Epidermal melanocyte (primary cell): ENCODE data around the gene TMEM161B.
"Not testable (repeated sequence)": the region's sequence is repeated elsewhere in the genome, so short reads cannot be mapped to it uniquely, and the experiment has no call there.

Experiments
- DNase-seq: peaks from one replicate; pipeline ENCODE4 v3.0.0; 2011; ENCODE audit warnings: low spot score; ENCODE audit not compliant: insufficient read length

Gene TMEM161B

DNA sequence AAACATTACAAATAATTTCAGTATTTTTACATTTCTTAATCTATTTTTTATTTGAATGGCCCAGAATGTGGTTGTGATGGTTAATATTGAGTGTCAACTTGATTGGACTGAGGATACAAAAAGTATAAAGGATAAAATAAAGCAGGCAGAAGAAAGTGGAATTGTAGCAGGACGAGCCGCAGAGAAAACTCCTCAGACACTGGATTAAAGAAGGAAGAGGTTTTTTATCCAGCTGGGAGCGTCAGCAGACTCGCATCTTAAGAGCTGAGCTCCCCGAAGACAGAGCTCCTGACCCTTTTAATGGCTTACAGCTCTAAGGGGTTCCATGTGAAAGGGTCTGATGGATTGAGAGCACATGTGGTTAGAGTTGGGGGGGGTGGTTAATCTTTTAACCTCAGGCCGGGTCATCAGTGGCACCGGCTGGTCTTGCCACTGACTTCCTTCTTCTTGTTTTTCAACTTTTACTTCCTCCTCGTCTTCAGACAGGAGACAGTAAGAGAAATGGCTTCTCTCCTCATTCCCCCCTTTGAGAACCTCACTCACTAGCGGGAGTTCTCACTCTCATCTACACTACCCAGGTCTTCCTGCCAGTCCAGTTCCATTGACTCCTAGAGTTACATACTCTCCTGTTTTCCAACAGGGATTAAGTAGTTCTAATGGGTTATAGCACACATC lies 80.0 kb downstream of the TMEM161B start:
- no peak for DNase-seq

DNA sequence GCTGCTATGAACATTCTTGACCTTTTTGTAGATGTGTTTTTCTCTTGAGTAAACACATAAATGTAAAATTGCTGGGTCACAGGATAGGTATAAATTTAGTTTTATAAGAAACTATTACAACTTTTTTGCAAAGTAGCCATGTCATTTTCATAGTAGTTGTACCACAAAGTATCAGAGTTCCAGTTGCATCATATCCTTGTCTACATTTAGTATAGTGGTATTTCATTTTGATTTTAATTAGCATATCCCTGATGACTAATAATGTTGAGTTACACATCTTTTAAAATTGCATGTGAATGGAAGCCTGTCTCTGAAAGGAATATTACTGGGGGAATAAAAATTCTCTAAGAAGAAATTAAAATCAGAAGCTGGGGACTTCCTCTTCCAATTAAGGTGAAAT lies 85.4 kb downstream of the TMEM161B start:
- no peak for DNase-seq

DNA sequence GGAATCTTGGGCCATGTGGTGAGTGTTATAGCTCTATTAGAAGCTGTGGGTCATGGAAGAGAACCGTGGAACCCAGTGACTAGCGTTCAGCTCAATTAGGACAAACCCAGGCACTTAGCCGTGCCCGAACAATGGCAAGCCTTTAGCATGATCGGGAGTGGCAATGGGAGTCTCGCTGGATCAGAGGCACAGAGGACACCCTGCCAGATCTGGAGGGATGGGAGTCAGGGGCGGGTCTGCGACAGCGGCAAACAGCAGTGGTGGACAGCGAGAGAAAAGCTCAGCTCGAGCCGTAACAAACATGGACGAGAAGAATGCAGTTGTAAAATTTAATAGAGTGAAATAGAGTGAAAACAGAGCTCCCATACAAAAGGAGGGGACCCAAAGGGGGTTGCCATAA lies 91.2 kb downstream of the TMEM161B start:
- DNase-seq, result not testable (repeated sequence)

DNA sequence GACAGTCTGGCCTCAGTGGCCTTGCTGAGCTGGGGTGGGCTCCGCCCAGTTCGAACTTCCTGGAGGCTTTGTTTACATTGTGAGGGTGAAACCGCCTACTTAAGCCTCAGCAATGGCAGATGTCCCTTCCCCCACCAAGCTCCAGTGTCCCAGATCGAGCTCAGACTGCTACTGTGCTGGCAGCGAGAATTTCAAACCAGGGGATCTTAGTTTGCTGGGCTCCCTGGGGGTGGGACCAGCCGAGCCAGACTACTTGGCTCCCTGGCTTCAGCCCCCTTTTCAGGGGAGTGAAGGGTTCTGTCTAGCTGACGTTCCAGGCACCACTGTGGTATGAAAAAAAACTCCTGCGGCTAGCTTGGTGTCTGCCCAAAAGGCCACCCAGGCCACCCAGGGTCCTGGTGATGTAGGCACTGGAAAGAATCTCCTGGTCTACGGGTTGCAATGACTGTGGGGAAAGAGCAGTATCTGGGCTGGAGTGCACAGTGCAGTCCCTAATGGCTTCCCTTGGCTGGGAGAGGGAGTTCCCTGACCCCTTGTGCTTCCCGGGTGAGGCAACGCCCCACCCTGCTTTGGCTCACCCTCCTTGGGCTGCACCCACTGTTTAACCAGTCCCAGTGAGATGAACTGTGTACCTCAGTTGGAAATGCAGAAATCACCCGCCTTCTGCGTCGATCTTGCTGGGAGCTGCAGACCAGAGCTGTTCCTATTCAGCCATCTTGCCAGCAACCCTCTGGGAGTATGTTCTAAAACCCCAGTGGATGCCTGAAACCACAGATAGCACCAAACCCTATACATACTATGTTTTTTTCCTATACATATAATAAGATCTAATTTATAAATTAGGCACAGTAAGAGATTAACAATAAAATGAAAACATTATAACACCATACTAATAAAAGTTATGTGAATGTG lies 95.5 kb downstream of the TMEM161B start:
- DNase-seq, result no peak

DNA sequence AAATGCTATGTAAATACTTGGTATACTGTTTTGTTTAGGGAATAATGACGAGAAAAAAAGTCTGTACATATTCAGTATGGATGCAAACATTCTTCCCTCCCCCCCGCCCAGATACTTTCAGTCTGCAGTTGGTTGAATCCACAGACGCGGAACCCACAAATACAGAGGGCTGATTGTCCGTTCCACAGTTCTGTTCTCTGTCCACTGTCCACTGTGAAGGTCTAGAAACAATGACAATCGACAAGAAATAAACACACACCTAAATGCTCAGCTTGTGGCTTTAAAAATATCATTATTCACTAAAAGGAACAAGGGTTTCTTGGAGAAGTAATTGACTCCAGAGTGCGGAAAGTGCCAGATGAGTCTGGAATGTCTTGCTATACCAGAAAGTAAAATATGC lies 109.1 kb downstream of the TMEM161B start:
- no peak for DNase-seq

DNA sequence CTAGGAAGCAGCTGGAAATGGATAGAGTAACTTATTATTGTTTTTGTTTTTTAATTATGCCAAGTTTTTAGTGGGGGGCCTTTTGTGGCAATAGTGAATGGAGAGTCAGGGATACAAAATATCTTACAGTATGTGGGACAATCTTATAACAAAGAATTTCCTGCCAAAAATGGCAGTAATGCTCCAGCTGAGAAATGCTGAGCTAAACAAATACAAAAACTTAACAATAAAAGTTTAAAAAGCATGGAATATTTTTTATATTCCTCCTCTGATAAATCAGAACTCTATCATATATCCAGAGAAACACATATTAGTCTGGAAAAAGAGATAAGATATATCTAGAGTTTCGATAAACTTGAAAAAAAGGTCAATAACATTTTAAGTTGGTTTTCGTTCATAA lies 110.6 kb downstream of the TMEM161B start:
- DNase-seq, result no peak

DNA sequence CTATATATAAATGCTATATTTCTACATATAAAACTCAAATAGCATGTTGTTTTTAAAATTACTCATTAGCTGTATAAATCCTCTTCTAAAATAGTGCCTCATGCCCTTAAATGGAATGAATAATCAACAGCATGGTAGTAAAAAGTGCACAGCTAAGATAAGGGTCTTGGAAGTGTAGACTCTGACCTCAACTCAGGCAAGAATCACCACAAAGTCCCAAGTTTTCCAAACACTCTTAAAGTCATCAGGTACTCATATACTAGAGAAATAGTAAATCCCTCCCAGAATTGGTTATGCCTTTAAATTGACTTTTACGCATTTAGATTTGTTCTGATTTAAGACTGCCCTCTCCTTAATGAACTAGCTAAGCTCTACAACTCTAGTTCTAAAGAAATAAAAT lies 113.8 kb downstream of the TMEM161B start:
- DNase-seq, result no peak

DNA sequence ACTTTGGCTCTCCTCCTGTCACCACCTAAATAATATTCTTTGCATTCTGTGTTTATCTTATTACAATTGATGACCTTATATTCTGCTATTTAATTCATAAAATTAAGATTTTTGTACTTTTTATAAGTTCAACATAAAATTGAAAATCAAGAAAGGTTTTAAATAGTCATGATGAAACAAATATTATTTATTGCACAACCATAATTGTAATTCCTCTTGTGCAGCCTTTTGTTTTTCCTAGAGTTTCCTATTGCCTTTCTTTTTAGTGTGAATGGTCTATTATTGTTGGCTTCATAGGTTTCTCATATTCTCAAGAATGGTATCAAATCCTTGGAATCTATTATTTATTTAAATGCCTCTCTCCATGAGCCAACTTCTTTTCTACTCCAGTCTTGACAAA lies 117.9 kb downstream of the TMEM161B start:
- DNase-seq, result no peak

DNA sequence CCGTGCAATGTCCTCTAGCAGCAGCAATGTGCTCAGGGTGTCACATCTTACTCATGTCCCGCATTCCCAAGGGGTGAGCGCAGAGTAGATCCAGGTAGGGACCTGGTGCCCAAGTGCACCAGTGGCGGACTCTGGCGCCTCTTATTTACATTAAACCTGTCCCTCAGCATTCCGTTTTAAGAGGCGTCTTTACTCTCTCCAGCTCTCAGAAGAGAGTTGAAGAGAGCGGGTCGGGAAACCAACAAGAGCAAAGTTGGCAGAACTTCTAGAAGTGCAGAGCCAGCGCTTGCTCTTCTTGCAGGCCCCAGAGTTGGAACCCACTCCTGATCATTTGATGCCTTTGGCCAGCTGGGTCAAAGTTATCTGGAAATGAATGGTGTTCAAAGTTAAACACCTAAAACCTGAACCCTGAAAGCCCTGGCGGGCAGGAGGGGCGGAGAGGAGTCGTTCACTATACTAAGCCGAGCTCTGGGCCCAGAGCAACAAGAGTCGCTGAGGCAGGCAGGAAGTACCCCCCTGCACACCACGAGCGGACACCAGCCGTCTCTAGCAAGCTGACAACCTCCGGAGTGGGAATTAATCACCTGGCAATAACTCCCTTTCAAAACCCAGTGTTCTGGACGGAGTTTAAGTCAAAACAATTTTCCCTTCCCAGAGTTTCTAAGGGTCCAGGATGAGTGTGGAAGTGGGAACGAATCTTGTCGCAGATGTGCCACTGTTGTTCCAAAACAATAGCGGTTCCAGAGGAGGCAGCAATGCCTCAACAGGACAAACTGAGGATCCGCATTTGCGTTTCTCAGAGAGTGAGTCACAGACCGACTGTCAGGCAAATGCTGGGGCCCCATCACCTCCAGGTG lies 122.8 kb downstream of the TMEM161B start:
- DNase-seq, result no peak

DNA sequence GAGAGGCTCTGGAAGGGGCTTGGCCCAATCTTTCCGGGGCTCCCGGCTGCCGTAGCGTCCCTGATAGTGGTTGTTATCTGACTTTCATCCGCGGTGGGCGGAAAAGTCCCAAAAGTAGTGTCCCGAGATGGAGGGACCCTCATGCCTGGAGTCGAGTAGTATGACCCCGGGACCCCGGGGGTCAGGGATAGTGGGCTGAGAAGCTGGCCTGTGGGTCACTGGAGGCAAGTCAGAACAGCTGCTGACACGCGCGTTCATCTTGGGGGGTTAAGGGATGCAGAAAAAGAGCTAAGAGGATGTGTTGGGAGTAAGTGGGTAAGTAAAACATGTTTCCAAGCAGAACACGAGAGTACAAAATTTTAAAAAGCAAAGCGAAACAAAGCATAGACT lies 123.4 kb downstream of the TMEM161B start:
- no peak for DNase-seq
